ENCODE results near the gene MRAP2. TPM values are rescaled to one million over a fixed set of nuclear protein-coding genes. Genes with fewer than 3 reads are reported as not detected.

MRAP2 gene
- total and polyA plus RNA-seq, 2 of the 13 experiments (the other 11 are each of a cell fraction or from before 2014, with no cell fraction given): 0.33 to 3.5 TPM

DNA sequence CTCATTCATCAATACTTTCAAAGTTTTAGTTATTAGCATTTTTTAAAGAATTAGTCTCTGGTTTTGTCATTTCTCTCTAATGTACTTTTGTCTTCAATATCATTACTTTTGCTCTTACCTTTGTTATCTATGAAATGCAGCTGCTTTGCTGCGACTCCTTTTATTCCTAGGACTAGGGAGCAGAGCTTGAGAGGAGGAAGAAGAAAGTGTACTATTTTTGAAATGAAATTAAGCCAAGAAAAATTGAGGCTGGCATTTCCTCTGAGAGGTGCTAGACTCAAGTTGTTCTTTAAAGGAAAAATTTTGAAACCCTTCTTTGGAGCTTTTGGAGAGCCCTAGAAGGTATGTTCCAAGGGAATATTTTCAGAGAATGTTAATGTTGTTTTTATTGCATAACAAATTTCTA, 48.3 kb upstream of the MRAP2 start:
- CTCF ChIA-PET (ENCODE audit: low intra/inter-chr PET ratio, low total read pairs): no interaction called here
- TF ChIP-seq JUND (CRISPR knock-in tag; IDR thresholded peaks at IDR 0.05) (no peak), MED8 (CRISPR knock-in tag; IDR thresholded peaks at IDR 0.05; ENCODE audit: insufficient replicate concordance) (no peak), ZNF260 (CRISPR knock-in tag; IDR thresholded peaks at IDR 0.05; ENCODE audit: borderline replicate concordance, low read depth) (no peak), TBP (CRISPR knock-in tag; IDR thresholded peaks at IDR 0.05) (no peak)
- no peaks in the 10 kb centered on the region for H3K9me3 ChIP-seq (ENCODE audit: low read length)
- in situ Hi-C loops (cut with HindIII; ENCODE audit: extremely low pct_ligation_motif_present, low pct_unique_long_range_greater_than_20kb) (no loop called here), intact Hi-C loops (cut with micrococcal nuclease; ENCODE audit: unreplicated experiment) (no loop called here)
- H4K20me1 ChIP-seq (ENCODE audit: insufficient read depth, low read length): no peaks in the 10 kb centered on the region
- no peaks in the 10 kb centered on the region for H3K4me1 ChIP-seq (ENCODE audit: insufficient read depth, low read length)
- H3K4me2 ChIP-seq (ENCODE audit: low read depth, low read length): no peak overlapping the region
- no peak for DNase-seq (ENCODE audit: low spot score)
- no peak for ATAC-seq
- no peak overlapping the region for H3K4me3 ChIP-seq (replicated peaks in 1 of 3; ENCODE audit: insufficient read depth in 1 of 3, low read depth in 2 of 3, low read length in 3 of 3)
- H3K79me2 ChIP-seq (ENCODE audit: insufficient read depth, low read length): no peaks in the 10 kb centered on the region
- no TSS peak for BruUV-seq (replicated peaks)
- no peak for FAIRE-seq
- H3K36me3 ChIP-seq (replicated peaks in 1 of 2; ENCODE audit: control insufficient read depth in 1 of 2, insufficient read depth in 2 of 2, low read length in 2 of 2): no peaks in the 10 kb centered on the region
- H2AFZ ChIP-seq (ENCODE audit: low read length): no peak overlapping the region
- H3K27me3 ChIP-seq (ENCODE audit: control insufficient read depth in 1 of 2, insufficient read depth in 2 of 2, low read length in 2 of 2): no peaks in the 10 kb centered on the region
- 0% methylated on average over 1 of the region's 1 CpG for WGBS (ENCODE audit: low lambda C conversion rate)
- H3K9ac ChIP-seq (ENCODE audit: insufficient read depth, low read depth, low read length): no peak overlapping the region
- POLR2A ChIA-PET: no interaction called here
- H3K27ac ChIP-seq (ENCODE audit: extremely low read length, insufficient read depth, low read length): no peak overlapping the region

DNA sequence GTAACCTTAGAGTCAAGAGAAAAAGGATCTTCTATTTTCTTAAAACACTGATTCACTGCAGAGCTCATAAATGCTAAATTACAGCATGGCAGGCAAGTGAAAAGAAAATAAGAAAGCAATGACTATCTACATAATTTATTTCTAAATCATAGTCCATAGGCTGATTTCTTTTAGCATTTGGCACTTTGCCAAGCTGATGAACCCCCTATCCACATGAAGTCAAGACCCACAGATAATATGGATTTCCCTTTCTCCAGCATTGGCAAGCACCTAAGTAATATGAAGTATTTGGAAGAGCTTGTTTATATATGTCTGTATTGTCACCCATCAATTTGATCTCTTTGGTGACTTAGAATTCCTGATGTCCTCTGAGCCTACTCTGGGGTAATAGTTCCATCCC, 47.9 kb upstream of the MRAP2 start:
- no TSS peak for BruUV-seq (replicated peaks)
- no peak overlapping the region for H3K4me2 ChIP-seq (ENCODE audit: low read depth, low read length)
- H2AFZ ChIP-seq (ENCODE audit: low read length): no peak overlapping the region
- ChIA-PET POLR2A (no interaction called here), CTCF (ENCODE audit: low intra/inter-chr PET ratio, low total read pairs) (no interaction called here)
- no peaks in the 10 kb centered on the region for H3K4me1 ChIP-seq (ENCODE audit: insufficient read depth, low read length)
- no peaks in the 10 kb centered on the region for H4K20me1 ChIP-seq (ENCODE audit: insufficient read depth, low read length)
- H3K27me3 ChIP-seq (ENCODE audit: control insufficient read depth in 1 of 2, insufficient read depth in 2 of 2, low read length in 2 of 2): no peaks in the 10 kb centered on the region
- DNase-seq (ENCODE audit: low spot score) (no peak), ATAC-seq (no peak), FAIRE-seq (no peak)
- H3K79me2 ChIP-seq (ENCODE audit: insufficient read depth, low read length): no peaks in the 10 kb centered on the region
- H3K36me3 ChIP-seq (replicated peaks in 1 of 2; ENCODE audit: control insufficient read depth in 1 of 2, insufficient read depth in 2 of 2, low read length in 2 of 2): no peaks in the 10 kb centered on the region
- intact Hi-C loops (cut with micrococcal nuclease; ENCODE audit: unreplicated experiment): no loop called here
- no peak overlapping the region for H3K4me3 ChIP-seq (replicated peaks in 1 of 3; ENCODE audit: insufficient read depth in 1 of 3, low read depth in 2 of 3, low read length in 3 of 3)
- no peaks in the 10 kb centered on the region for H3K9me3 ChIP-seq (ENCODE audit: low read length)
- TF ChIP-seq, protein P1, sequence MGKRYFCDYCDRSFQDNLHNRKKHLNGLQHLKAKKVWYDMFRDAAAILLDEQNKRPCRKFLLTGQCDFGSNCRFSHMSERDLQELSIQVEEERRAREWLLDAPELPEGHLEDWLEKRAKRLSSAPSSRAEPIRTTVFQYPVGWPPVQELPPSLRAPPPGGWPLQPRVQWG (CRISPR knock-in tag; IDR thresholded peaks at IDR 0.05; ENCODE audit: borderline replicate concordance, low read depth): no peak
- TF ChIP-seq LCORL (IDR thresholded peaks at IDR 0.05) (peak; percentile 84), LCORL (CRISPR knock-in tag; IDR thresholded peaks at IDR 0.05) (no peak)
- in situ Hi-C loops (cut with HindIII; ENCODE audit: extremely low pct_ligation_motif_present, low pct_unique_long_range_greater_than_20kb): no loop called here
- no peak overlapping the region for H3K27ac ChIP-seq (ENCODE audit: extremely low read length, insufficient read depth, low read length)
- H3K9ac ChIP-seq (ENCODE audit: insufficient read depth, low read depth, low read length): no peak overlapping the region
